ENCODE data around the gene TRMT5.

TRMT5 gene

GRCh38 chr14:60944204-60944603 is 36.7 kb downstream of the TRMT5 start:
- Histone ChIP-seq H3K79me2 (ENCODE audit: insufficient read depth, low read length) (no peaks in the 10 kb centered on the region), H3K36me3 (ENCODE audit: insufficient read depth, low read length) (no peaks in the 10 kb centered on the region), H3K27me3 (ENCODE audit: insufficient read depth, low read length) (no peaks in the 10 kb centered on the region), H2AFZ (ENCODE audit: low read length) (no peak overlapping the region), H3K9me3 (ENCODE audit: low read length) (no peaks in the 10 kb centered on the region), H3K9me2 (ENCODE audit: low read depth, low read length) (no peaks in the 10 kb centered on the region), H3K4me1 (ENCODE audit: insufficient read depth, low read length, severe bottlenecking) (no peaks in the 10 kb centered on the region), H3K27ac (ENCODE audit: low read depth, low read length, poor library complexity, severe bottlenecking) (no peak overlapping the region), H3K4me2 (ENCODE audit: low read length) (no peak overlapping the region), H3K9ac (ENCODE audit: low read length) (no peak overlapping the region), H4K20me1 (ENCODE audit: insufficient read depth, low read length) (no peaks in the 10 kb centered on the region), H3F3A (ENCODE audit: insufficient read depth, low read length) (no peaks in the 10 kb centered on the region; the same call in 1 of the 2 replicates), H3K4me3 (ENCODE audit: low read depth, low read length, poor library complexity, severe bottlenecking) (no peak overlapping the region)
- TF ChIP-seq CTCF (IDR thresholded peaks at IDR 0.05; ENCODE audit: low read length) (no peak), EZH2 (IDR thresholded peaks at IDR 0.05; ENCODE audit: borderline replicate concordance, low read length) (no peak)

GRCh38 chr14:60943637-60944032 is 37.2 kb downstream of the TRMT5 start:
- no peak overlapping the region for H3K27ac ChIP-seq (ENCODE audit: low read depth, low read length, poor library complexity, severe bottlenecking)
- H3K4me2 ChIP-seq (ENCODE audit: low read length), result no peak overlapping the region
- no peaks in the 10 kb centered on the region; the same call in 1 of the 2 replicates for H3F3A ChIP-seq (ENCODE audit: insufficient read depth, low read length)
- no peaks in the 10 kb centered on the region for H3K9me2 ChIP-seq (ENCODE audit: low read depth, low read length)
- TF ChIP-seq CTCF (IDR thresholded peaks at IDR 0.05; ENCODE audit: low read length), result no peak
- TF ChIP-seq EZH2 (IDR thresholded peaks at IDR 0.05; ENCODE audit: borderline replicate concordance, low read length), result no peak
- H3K27me3 ChIP-seq (ENCODE audit: insufficient read depth, low read length), result no peaks in the 10 kb centered on the region
- no peak overlapping the region for H3K4me3 ChIP-seq (ENCODE audit: low read depth, low read length, poor library complexity, severe bottlenecking)
- H3K36me3 ChIP-seq (ENCODE audit: insufficient read depth, low read length), result no peaks in the 10 kb centered on the region
- no peak overlapping the region for H3K9ac ChIP-seq (ENCODE audit: low read length)
- no peaks in the 10 kb centered on the region for H3K4me1 ChIP-seq (ENCODE audit: insufficient read depth, low read length, severe bottlenecking)
- no peak overlapping the region for H2AFZ ChIP-seq (ENCODE audit: low read length)
- H3K9me3 ChIP-seq (ENCODE audit: low read length), result no peaks in the 10 kb centered on the region
- no peaks in the 10 kb centered on the region for H4K20me1 ChIP-seq (ENCODE audit: insufficient read depth, low read length)
- no peaks in the 10 kb centered on the region for H3K79me2 ChIP-seq (ENCODE audit: insufficient read depth, low read length)

- H3K36me3 ChIP-seq (ENCODE audit: insufficient read depth, low read length), result no peaks in the 10 kb centered on the region
- H3K27ac ChIP-seq (ENCODE audit: low read depth, low read length, poor library complexity, severe bottlenecking), result no peak overlapping the region
- no peak overlapping the region for H2AFZ ChIP-seq (ENCODE audit: low read length)
- TF ChIP-seq EZH2 (IDR thresholded peaks at IDR 0.05; ENCODE audit: borderline replicate concordance, low read length) (no peak), CTCF (IDR thresholded peaks at IDR 0.05; ENCODE audit: low read length) (no peak)
- H3K9me2 ChIP-seq (ENCODE audit: low read depth, low read length), result no peaks in the 10 kb centered on the region
- no peaks in the 10 kb centered on the region for H3K27me3 ChIP-seq (ENCODE audit: insufficient read depth, low read length)
- no peaks in the 10 kb centered on the region for H3K79me2 ChIP-seq (ENCODE audit: insufficient read depth, low read length)
- no peak overlapping the region for H3K9ac ChIP-seq (ENCODE audit: low read length)
- no peaks in the 10 kb centered on the region for H3K9me3 ChIP-seq (ENCODE audit: low read length)
- no peaks in the 10 kb centered on the region for H4K20me1 ChIP-seq (ENCODE audit: insufficient read depth, low read length)
- no peaks in the 10 kb centered on the region for H3F3A ChIP-seq (ENCODE audit: insufficient read depth, low read length)
- H3K4me1 ChIP-seq (ENCODE audit: insufficient read depth, low read length, severe bottlenecking), result no peaks in the 10 kb centered on the region
- H3K4me3 ChIP-seq (ENCODE audit: low read depth, low read length, poor library complexity, severe bottlenecking), result no peak overlapping the region
- H3K4me2 ChIP-seq (ENCODE audit: low read length), result no peak overlapping the region
Measured at GRCh38 chr14:60935319-60935718, 45.6 kb downstream of the TRMT5 start.

All from OCI-LY1 (cell line).